SHP77 treated with DMSO at 0.1 percent for 48 hours (cell line): Measurements from ENCODE around the gene PAFAH1B1.
"Not testable (repeated sequence)": the region's sequence is repeated elsewhere in the genome, so short reads cannot be mapped to it uniquely, and the experiment has no call there.

Experiments used
- DNase-seq: peaks from one replicate; lab custom pipeline; 2025; lab: John Stamatoyannopoulos, UW

PAFAH1B1 gene

DNA sequence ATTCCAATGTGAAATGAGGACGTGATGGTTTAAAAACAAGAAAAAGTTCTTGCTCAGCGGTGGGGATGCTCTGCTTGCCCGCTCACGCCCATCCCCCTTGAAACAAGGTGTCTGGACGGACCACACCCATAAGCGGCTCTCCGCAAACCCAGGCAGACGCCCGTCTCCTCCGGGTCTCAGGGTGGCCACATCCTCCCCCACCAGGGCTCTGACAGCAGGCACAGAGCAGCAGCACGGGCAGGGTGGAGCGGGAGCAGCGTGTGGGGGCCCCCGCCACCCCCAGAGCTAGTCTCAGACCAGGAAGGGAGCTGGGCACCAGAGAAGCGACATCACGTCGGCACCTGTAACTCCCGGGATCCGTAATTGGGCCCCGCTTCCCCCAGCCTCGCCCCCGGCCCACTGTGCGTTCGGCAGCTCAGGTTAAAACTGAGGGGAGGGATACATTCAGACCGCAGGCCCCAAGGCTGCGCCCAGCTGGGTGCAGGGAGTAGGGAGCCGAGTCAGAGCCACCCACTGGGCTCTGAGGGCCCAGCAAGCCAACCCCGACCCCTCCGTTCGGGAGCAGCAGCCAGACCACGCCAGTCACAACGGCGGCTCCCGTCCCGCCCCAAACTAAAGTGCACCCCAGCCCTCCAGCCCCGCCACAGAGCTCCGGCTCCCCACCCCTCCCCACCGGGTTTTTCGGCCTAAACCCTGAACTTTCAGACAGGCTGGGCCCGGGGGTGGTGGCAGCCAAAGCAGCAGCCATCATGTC lies 96.1 kb downstream of the PAFAH1B1 start:
- DNase-seq: no peak

DNA sequence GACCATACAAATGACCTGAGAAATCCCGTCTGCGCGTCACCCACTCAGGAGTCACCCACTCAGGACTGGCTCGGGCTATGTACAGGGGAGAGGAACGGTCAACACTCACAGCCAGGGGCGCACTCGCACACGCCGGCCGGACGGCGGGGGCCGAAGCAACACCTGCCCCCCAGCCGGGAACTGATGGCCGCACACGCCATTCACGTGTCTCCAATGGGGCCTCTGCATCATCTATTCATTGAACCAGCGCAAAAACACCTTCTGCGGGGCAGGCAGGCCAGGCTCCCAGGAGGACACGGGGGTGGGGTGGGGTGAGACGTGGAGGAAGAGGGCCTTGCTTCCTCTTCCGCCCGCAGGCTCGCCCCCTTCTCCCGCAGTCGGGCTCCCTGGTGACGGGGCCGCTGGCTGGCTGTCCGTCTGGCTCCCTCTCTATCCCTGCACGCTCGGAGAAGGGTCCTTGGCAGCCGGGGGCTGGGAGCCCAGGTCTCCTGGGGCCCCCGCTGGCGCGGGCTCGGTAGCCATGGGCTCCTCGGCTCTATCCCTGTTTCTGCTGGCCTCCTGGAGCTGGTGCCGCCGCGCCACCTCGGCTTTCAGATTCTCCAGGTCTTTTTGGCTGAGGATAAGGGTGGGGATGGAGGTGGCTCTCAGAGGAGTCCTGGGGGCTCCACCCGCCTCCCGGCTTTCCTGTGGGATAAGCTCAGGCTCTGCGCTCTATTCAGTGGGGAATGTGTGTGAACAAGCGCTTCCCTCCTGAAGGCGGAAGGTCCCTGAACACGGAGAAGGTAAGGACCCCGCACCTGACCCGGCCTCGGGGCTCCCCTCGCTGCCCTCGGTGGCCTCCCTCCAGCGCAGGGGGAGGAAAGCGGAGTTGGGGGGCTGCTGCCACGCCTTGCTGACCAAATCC lies 97.0 kb downstream of the PAFAH1B1 start:
- no peak for DNase-seq

DNA sequence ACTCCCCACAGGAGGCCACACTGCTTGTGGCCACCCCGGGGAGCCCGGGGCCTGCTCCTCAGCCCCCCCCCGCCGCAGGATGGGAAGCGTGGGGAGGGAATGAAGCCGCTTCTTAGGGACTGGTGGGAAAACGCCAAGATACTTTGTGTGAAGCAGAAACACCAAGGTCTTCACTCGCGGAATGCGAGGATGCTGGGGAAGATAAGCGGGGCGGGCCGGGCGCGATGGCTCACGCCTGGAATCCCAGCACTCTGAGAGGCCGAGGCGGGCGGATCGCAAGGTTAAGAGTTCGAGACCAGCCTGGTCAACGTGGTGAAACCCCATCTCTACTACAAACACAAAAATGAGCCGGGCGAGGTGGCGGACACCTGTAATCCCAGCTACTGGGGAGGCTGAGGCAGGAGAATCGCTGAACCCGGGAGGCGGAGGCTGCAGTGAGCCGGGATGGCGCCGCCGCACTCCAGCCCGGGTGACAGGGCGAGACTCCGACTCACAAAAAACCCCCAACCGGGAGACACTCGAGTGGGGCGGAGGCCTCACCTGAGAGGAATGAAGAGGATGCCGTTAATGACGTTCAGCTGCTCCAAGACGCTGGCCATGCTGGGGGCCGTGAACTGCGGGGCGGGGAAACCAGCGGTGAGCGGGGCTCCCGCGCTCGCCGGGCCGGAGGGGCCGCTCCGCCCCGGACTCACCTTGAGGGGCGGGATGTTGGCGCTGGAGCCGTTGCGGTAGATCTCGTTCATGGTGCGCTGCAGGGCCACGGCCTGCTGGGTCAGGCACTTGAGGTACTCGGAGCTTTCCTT lies 97.8 kb downstream of the PAFAH1B1 start:
- DNase-seq: no peak

GRCh38 chr17:2691965-2692780 lies 98.7 kb downstream of the PAFAH1B1 start:
- no peak for DNase-seq

DNA sequence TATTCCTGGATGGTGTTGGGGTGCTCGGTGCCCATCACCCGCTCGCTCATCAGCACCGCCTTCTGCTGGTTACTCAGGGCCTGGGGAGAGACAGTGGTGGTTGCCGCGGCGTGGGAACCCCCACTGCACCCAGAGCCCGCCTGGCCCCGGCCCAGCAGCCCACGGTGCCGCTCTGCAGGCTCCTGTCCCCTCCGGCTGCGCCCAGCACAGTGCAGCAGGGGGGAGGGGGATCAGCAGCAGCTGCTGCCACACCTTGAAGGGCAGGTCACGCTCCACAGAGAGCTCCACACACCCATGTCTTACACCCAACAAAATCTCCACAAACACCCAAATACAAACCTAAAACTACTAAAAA lies 99.3 kb downstream of the PAFAH1B1 start:
- DNase-seq: no peak

GRCh38 chr17:2693561-2694380 lies 100.3 kb downstream of the PAFAH1B1 start:
- no peak for DNase-seq

GRCh38 chr17:2694381-2695242 lies 101.2 kb downstream of the PAFAH1B1 start:
- DNase-seq: no peak

- no peak for DNase-seq
These were observed 101.9 kb downstream of the PAFAH1B1 start for GRCh38 chr17:2695243-2695960.

DNA sequence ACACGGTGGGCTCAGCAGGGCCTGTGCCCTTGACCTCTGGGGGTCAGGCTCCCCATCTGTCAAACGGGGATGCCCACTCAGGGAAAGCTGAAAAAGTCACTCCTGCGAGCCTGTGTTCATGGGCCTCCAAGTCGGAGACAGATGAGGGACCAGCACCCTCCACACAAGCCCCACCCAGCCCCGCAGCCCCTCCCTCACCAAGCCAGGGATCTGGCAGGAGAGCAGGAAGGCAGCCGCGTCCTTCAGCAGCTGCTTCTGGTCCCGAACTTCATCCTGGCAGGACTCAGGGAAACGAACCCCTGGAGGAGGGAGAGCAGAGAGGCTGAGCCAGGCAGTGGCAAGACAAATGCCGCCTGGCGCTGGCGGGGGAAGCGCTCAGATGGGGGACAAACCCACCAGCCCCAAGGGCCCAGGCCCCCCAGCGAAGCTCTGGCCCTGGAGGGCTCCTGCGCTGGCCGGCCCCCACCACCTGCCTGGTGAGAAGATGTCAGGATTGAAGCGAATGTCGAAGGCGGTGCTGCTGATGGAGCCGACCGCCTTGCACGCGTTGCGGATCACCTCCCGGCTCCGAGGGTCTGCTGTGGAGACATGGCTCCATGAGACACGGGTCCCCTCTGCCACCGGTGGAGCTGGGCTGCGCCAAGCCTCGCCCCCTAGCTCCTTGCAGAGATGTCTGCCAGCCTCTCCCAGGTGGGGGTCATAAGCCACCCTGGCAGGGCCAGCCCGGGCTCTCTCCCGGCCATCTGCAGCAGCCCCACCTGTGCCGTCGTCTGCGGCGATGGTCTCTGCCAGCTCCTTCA lies 102.7 kb downstream of the PAFAH1B1 start:
- no peak for DNase-seq

DNA sequence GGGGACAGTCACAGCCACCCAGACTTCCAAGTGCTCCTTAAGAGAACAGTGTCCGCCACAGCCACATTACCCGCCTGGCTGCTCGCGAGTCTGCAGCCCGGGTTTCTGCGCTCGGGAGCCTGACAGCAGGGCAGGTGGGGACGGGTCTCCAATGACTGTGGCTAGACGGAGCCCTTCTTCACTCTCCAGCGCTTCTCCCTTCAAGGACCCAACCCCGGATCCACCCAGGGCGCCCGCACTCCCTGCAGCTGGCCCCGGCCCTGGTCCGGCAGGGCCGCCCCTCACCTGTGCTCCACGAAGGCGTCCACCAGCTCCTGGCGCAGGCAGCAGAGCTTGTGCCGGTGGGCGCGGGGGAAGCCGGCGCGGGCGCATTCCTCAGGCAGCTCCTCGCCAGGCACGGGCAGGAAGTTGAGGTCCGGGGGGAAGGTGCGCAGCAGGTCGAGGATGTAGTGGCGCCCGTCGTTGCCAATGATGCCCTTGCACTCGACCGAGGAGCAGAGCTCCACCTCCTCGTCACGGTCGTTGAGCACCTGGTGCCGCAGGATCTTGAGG lies 104.2 kb downstream of the PAFAH1B1 start:
- DNase-seq: no peak

- DNase-seq: not testable (repeated sequence)
These were observed 105.9 kb downstream of the PAFAH1B1 start for GRCh38 chr17:2699216-2699805.

DNA sequence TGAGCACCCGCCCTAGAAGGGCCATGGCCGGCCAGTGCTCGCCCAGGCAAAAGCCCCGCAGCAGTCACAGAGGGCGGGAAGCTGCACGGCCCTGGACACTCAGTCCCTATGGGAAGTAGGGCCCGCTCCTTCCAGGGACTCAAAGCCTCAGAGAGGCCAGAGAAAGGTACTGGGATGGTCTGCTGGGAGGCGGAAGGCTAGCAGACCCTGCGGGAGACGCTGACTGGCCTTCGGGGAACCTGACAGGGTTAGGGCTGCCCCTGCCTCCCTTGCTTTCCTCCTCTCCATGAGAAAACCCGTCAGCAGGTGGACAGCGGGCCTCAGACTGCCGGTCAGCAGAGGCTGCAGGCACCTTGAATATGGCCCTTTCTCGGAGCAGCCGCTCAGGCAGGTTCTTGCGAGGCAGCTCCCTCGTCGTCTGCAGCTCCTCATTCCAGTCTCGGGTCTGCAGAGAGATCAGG lies 106.6 kb downstream of the PAFAH1B1 start:
- no peak for DNase-seq

- DNase-seq: no peak
These were observed 107.2 kb downstream of the PAFAH1B1 start for GRCh38 chr17:2700491-2701141.

GRCh38 chr17:2701161-2701995 lies 107.9 kb downstream of the PAFAH1B1 start:
- no peak for DNase-seq

DNA sequence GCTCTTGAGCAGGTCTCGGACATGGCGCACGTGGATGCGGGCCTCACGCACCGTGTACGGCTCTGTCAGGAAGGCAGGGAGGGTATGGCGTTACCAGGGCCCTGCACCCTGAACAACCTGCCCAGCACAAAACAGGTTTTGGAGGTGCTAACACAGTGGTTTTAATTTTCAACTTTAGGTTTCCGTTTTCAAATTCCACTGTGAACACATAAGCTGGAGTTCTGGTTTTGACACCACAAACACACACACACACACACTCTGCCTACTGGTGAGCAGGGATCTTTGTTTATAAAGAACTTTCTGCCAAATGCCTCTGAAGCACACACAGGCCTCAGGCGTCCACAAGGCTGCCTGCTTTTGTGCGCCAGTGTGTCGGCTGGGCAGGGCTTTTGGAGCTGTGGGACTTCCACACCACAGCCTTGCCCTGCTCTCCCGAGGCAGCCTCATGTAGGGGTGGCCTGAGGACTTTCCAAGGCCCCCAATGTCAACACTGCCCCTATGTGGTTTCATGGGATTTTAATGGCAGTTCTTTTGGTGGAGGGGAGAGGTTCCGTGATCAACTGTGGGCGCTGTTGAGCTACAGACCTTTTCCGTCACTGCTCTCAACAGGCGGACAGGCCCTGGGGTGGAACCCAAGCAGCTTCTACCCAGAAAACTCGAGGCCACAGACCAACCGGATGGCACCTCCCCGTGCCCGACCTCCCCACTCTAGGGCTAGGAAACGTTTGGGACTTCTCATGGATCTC lies 108.7 kb downstream of the PAFAH1B1 start:
- no peak for DNase-seq
